CD4-positive, alpha-beta T cell (primary cell): ENCODE data around the gene TOMM5. TPM values are rescaled to one million over a fixed set of nuclear protein-coding genes. Genes with fewer than 3 reads are reported as not detected.

ENCODE experiments used
- ATAC-seq: fragments of 200-7000 bp; cut with Tn5 transposase; one replicate; pipeline ENCODE4 v1.10.0; 2022; ENCODE audit warnings: mild to moderate bottlenecking; ENCODE audit not compliant: poor library complexity
- CTCF ChIA-PET: fragments of 350-600 bp; sonication (Branson Sonifier 250); formaldehyde crosslinking; loops from one replicate; lab custom pipeline; 2021; ENCODE audit warnings: antibody characterized with exemption, inconsistent platforms; lab: Charles Lee
- POLR2A ChIA-PET: fragments of 350-600 bp; sonication (Branson Sonifier 250); formaldehyde crosslinking; loops from one replicate; lab custom pipeline; 2021; ENCODE audit warnings: antibody characterized with exemption, inconsistent platforms; lab: Charles Lee
- DNase-seq, 14 experiments: peaks; one replicate each; pipeline ENCODE4 v3.0.0-alpha.2; 2013 to 2020; ENCODE audit warnings: mixed read lengths in 2 of 14
- H3K27ac ChIP-seq, 2 donors: one replicate each; pipeline versions ENCODE4 v1.5.1 to v1.7.0; 2013; ENCODE audit warnings: low read length in 2 of 2, low read depth in 1 of 2, mild to moderate bottlenecking in 1 of 2
- H3K27me3 ChIP-seq, 2 experiments: 1 replicate in 1 of 2; 2 replicates in 1 of 2; pipeline versions ENCODE4 v1.6.1 to v1.7.0; 2013; ENCODE audit warnings: low read length in 2 of 2, control low read depth in 1 of 2, mild to moderate bottlenecking in 1 of 2, moderate library complexity in 1 of 2; ENCODE audit not compliant: insufficient read depth in 2 of 2, control insufficient read depth in 1 of 2
- H3K36me3 ChIP-seq: one replicate; pipeline ENCODE4 v1.6.1; 2013; ENCODE audit warnings: low read length, control low read depth; ENCODE audit not compliant: insufficient read depth
- H3K4me1 ChIP-seq: one replicate; pipeline ENCODE4 v1.6.1; 2013; ENCODE audit warnings: low read length, control low read depth; ENCODE audit not compliant: insufficient read depth
- H3K4me3 ChIP-seq: one replicate; pipeline ENCODE4 v1.5.1; 2013; ENCODE audit warnings: mild to moderate bottlenecking, low read length, moderate library complexity
- H3K9me3 ChIP-seq, 2 experiments: 1 replicate in 1 of 2; 2 replicates in 1 of 2; pipeline versions ENCODE4 v1.6.1 to v1.7.0; 2013; ENCODE audit warnings: low read length in 2 of 2, mild to moderate bottlenecking in 2 of 2, control low read depth in 1 of 2, moderate library complexity in 1 of 2; ENCODE audit not compliant: control insufficient read depth in 1 of 2, insufficient read depth in 1 of 2
- H3K27ac Mint-ChIP-seq: one replicate; pipeline ENCODE4 v1.8.0; 2020; ENCODE audit warnings: mixed read lengths
- H3K27me3 Mint-ChIP-seq: one replicate; pipeline ENCODE4 v1.8.0; 2021; ENCODE audit warnings: mixed read lengths
- H3K36me3 Mint-ChIP-seq: one replicate; pipeline ENCODE4 v1.8.0; 2021; ENCODE audit warnings: low read depth, mixed read lengths
- H3K4me1 Mint-ChIP-seq: one replicate; pipeline ENCODE4 v1.8.0; 2021; ENCODE audit warnings: low read depth, mixed read lengths
- H3K4me3 Mint-ChIP-seq: one replicate; pipeline ENCODE4 v1.8.0; 2020; ENCODE audit warnings: mild to moderate bottlenecking, mixed read lengths
- H3K9me3 Mint-ChIP-seq: one replicate; pipeline ENCODE4 v1.8.0; 2020; ENCODE audit warnings: mixed read lengths
- CTCF ChIP-seq: fragments of 200-600 bp; IDR thresholded peaks from one replicate; pipeline ENCODE4 v1.8.0; 2022; ENCODE audit warnings: antibody characterized with exemption, mild to moderate bottlenecking
- intact Hi-C, 2 experiments: fragments of 100-400 bp; cut with DNase I in 1 of 2; cut with micrococcal nuclease in 1 of 2; formaldehyde crosslinking; loops; one replicate each; pipeline versions ENCODE4 v1.15.1 to v1.9.0; 2023 to 2025; cut with DNase I, micrococcal nuclease
- total RNA-seq, 174 experiments: library from RNA in 2 of 174; stranded (reverse) in 2 of 174; gene quantifications; one replicate each; pipeline ENCODE4 v1.2.3 and lab custom pipeline; 2021 to 2026

The TOMM5 gene
- total RNA-seq, 2 experiments from 2014 or later = 31.4 to 35.3 TPM

- H3K9me3 ChIP-seq = no peaks in the 10 kb centered on the region
- DNase-seq = peak in 3 of 14 experiments; percentile 45 to 63 (median 62)
- H3K4me3 ChIP-seq = no peak overlapping the region
- ChIA-PET CTCF (interaction anchor here (1.8 kb wide), 1 partner anchor 9 kb away, joined by 5 read pairs; the partner anchor contains the start of gene TOMM5), POLR2A (interaction anchor here (0.6 kb wide), 1 partner anchor 167 kb away, joined by 3 read pairs; no protein-coding TSS in a partner anchor)
- Mint-ChIP-seq H3K4me3 (no peak overlapping the region), H3K36me3 (peaks cover 48% of the 10 kb centered on the region), H3K27ac (no peak overlapping the region), H3K27me3 (no peaks in the 10 kb centered on the region), H3K9me3 (no peaks in the 10 kb centered on the region), H3K4me1 (peaks cover 18% of the 10 kb centered on the region)
- peaks cover 48% of the 10 kb centered on the region for H3K36me3 ChIP-seq
- no peaks in the 10 kb centered on the region for H3K27me3 ChIP-seq
- peak; percentile 69 for TF ChIP-seq CTCF
- no peaks in the 10 kb centered on the region for H3K4me1 ChIP-seq
- no peak overlapping the region for H3K27ac ChIP-seq
- peak; percentile 79 for ATAC-seq
- intact Hi-C loops = loop anchor here in 1 of 2 experiments (5.0 to 10.0 kb wide), 3 partner anchors 95 to 302 kb away; partner anchors contain the start of gene POLR1E
These were observed 9.7 kb downstream of the TOMM5 start for GRCh38 chr9:37582548-37583157.

GRCh38 chr9:37575921-37576721 is 16.3 kb downstream of the TOMM5 start, which contains the start of gene FBXO10:
FBXO10 (minus strand) TSS chr9:37576380; CDS start chr9:37541768, 34,612 bp downstream.
- ChIA-PET CTCF (interaction anchor here (0.6 kb wide), 1 partner anchor 94 kb away, joined by 5 read pairs; no protein-coding TSS in a partner anchor), POLR2A (interaction anchor here (0.9 to 2.3 kb wide), 4 partner anchors 10 to 90 kb away, joined by 3 to 28 read pairs (median 6); partner anchors contain the start of genes POLR1E and TOMM5)
- Histone ChIP-seq H3K9me3 (no peaks in the 10 kb centered on the region), H3K27me3 (no peaks in the 10 kb centered on the region), H3K4me3 (peak within 1 kb of the TSS; percentile 65), H3K36me3 (peaks cover 4% of the 10 kb centered on the region), H3K4me1 (peaks cover 13% of the 10 kb centered on the region), H3K27ac (no peak within 1 kb of the TSS)
- peak; percentile 85 for ATAC-seq
- DNase-seq = peak in 13 of 14 experiments; percentile 5 to 74 (median 27)
- Mint-ChIP-seq H3K4me1 (peaks cover 24% of the 10 kb centered on the region), H3K36me3 (peaks cover 5% of the 10 kb centered on the region), H3K4me3 (peak within 1 kb of the TSS; percentile 93), H3K9me3 (no peaks in the 10 kb centered on the region), H3K27ac (peak within 1 kb of the TSS; percentile 43), H3K27me3 (no peaks in the 10 kb centered on the region)
- intact Hi-C loops = no loop called here
- TF ChIP-seq CTCF = no peak

GRCh38 chr9:37575511-37575914 is 16.9 kb downstream of the TOMM5 start:
- peaks cover 24% of the 10 kb centered on the region for H3K4me1 Mint-ChIP-seq
- no peaks in the 10 kb centered on the region for H3K27me3 Mint-ChIP-seq
- TF ChIP-seq CTCF = no peak
- Histone ChIP-seq H3K27ac (no peak overlapping the region), H3K4me1 (peaks cover 13% of the 10 kb centered on the region), H3K27me3 (no peaks in the 10 kb centered on the region), H3K36me3 (peaks cover 2% of the 10 kb centered on the region), H3K4me3 (peak overlapping the region; percentile 65), H3K9me3 (no peaks in the 10 kb centered on the region)
- no peaks in the 10 kb centered on the region for H3K9me3 Mint-ChIP-seq
- no peak for DNase-seq
- ChIA-PET CTCF (no interaction called here), POLR2A (interaction anchor here (0.9 to 2.3 kb wide), 4 partner anchors 9 to 17 kb away, joined by 3 to 28 read pairs (median 7); partner anchors contain the start of gene TOMM5)
- H3K27ac Mint-ChIP-seq = no peak overlapping the region
- intact Hi-C loops = no loop called here
- H3K36me3 Mint-ChIP-seq = peaks cover 5% of the 10 kb centered on the region
- no peak for ATAC-seq
- H3K4me3 Mint-ChIP-seq = peak overlapping the region; percentile 86
